GOT3 (cell line): Measurements from ENCODE around the gene BLCAP.
"Not testable (repeated sequence)": the region's sequence is repeated elsewhere in the genome, so short reads cannot be mapped to it uniquely, and the experiment has no call there.

Experiments used
- DNase-seq: peaks from one replicate; lab custom pipeline; 2025; ENCODE audit warnings: mixed read lengths; lab: John Stamatoyannopoulos, UW

The BLCAP gene

DNA sequence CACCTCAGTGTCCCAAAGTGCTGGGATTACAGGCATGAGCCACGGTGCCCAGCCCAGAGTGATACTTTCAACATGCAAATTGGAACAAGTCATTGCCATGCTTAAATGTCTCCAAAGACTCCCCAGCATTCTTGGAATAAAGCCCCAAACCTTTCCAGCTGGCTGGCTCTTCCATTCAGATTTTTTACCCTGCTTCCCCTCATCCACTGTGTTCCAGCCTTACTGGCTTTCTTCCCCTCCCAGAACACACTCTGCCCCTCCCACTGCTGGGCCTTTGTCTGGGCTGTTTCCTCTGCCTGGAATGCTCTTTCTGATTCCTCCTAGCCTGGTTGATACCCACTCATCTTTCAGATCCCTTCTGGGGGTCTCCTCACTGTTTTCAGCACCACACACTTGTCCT lies 46.8 kb downstream of the BLCAP start:
- no peak for DNase-seq

GRCh38 chr20:37479925-37480691 lies 47.6 kb downstream of the BLCAP start:
- DNase-seq = no peak

DNA sequence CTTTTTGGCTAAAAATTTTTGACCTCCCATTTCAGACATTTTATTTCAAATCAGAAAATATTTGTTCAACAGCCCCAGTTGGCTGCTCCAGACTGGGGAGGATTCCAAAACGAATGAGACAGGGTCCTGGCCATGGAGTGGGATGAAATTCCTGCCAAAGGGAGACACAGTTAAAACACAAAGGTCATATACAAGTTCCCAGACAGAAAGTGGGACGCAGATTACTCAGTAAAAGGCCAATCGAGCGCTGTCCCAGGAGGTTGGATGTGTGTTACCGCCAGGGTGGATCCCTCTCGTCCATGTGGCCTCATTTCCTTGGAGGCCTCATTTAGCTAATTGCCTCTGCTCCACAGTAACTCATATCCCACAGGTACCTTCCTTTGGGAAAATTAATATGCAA lies 48.4 kb downstream of the BLCAP start:
- no peak for DNase-seq

DNA sequence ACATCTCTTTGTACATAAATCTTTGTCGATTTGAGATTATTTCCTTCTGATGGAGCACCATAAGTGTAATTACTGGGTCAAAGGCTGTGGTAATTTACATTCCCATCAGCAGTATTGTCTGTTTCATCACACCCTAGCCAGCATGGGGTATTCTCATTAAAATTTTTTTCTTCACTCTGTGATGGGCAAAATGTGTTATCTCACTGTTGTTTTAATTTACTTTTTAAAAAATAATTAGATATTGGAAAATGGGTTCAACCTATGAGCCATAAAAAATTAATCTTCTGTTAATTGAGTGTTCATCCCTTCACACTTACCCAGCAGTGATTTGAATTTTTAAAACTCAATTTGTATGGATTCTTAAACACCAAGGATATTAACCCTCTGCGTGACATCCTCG lies 50.6 kb downstream of the BLCAP start:
- no peak for DNase-seq

DNA sequence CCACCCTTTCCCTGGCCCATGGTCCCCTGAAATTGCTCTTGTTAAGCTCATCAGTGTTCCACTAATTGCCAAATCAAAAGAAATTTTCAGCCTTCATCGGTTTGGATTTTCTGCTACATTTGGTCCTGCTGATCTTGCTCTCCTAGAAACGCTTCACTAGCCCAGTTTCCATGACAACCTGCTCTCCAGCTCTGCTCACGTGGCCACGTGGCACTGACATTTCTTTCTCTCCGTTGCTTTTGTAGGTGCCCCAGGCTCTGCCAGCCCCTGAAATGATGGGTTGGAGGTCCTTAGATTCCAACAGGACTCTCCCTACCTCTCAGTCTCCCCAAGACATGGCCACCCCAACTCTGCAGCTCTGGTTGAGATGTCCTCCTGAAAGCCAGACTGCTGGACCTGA lies 52.4 kb downstream of the BLCAP start:
- DNase-seq = no peak

DNA sequence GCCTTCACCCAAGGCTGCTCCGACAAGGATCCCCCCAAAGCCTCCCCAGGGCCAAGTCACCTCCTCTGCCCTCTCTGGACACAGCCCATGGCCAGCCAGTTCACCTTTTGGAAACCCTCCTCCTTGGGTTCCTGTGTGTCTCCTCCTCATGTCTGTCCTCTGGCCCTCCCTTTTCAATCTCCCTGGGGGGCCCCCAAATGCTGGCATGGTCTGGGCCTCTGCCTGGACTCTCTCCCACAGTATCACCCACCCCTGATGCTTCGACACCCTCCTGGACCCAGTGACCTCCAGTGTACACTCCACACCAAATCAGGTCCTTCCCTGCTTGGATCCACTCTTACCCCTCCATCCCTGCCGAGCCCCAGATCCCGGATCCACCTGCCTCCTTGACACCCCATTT lies 53.3 kb downstream of the BLCAP start:
- no peak for DNase-seq

GRCh38 chr20:37473249-37474000 lies 54.3 kb downstream of the BLCAP start:
- no peak for DNase-seq

DNA sequence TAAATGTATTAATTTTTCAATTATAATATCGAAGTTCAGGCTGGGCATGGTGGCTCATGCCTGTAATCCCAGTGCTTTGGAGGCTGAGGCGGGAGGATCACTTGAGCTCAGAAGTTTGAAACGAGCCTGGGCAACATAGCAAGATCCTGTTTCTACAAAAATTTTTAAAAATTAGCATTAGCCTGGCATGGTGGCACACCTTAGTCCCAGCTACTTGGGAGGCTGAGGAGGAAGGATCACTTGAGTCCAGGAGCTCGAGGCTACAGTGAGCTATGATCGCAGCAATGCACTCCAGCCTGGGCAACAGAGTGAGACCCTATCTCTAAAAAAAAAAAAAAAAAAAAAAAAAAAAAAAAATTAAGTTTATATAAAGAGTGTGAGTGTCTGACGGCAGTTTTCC lies 55.2 kb downstream of the BLCAP start:
- DNase-seq = not testable (repeated sequence)

DNA sequence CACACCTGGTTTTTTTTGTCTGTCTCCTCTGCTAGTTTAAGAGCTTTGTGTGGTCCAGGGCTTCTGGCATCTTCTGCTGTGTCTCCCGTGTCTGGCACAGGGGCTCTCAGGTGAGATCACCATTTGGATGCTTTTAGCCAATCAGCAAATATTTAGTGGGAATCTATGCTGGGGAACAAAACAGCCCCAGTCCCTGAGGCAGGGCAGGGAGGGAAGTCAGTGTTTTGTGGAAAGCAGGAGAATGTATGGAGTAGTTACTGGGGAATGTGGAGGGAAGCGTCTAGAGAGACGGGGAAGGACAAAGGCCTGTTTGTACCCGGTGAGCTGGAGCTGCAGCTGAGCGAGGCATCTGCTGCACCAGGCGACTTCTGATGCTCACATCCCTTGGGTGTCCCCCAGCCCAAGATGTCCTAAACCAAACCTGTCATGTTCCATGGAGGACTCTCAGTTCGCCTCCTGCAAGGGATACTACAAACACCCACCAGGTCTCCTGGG lies 55.9 kb downstream of the BLCAP start:
- no peak for DNase-seq

DNA sequence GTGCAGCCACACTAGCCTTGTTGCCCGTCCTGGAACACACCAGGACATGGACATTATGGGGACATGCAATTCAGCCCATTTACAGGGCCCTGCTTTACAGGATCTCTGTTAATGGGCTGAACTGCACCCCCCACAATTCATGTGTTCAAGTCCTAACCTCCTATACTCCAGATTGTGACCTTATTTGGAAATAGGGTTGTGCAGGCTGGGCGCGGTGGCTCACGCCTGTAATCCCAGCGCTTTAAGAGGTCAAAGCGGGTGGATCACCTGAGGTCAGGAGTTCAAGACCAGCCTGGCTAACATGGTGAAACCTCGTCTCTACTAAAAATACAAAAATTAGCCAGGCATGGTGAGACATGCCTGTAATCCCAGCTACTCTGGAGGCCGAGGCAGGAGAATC lies 57.5 kb downstream of the BLCAP start:
- not testable (repeated sequence) for DNase-seq

- DNase-seq = no peak
Measured at GRCh38 chr20:37469531-37469930, 58.1 kb downstream of the BLCAP start.

DNA sequence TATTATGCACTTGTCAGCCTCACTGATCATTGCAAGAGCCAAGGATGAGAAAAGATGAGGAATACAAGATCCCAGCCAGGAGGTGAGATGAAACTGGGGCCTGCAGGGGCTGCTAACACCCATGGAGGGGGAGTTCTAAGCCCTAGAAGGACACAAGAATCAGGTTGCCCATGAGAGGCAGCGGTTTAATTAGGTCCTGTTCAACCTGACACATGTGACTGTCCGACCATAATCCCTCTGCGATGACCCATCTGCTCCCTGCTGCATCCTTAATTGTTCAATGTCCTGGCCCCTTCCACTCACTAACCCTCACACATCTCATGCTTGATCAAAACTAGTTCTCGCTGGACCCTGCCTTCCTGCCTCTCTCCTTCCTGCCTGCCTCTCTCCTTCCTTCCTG lies 58.8 kb downstream of the BLCAP start:
- DNase-seq = no peak
